HCT116 (cell line): ENCODE data around the gene SYTL3. TPM values are rescaled to one million over a fixed set of nuclear protein-coding genes. Genes with fewer than 3 reads are reported as not detected.

Experiments
- ATAC-seq: fragments of 200-7000 bp; cut with Tn5 transposase; 2 replicates; pipeline ENCODE4 v1.9.1; 2020; ENCODE audit warnings: mild to moderate bottlenecking, moderate library complexity
- BruUV-seq: library from RNA; stranded (reverse); fragments of 400-500 nt; replicated peaks from 2 replicates; lab custom pipeline; 2021; lab: Mats Ljungman, UMichigan
- CTCF ChIA-PET: fragments of 300-600 bp; sonication (Branson Sonifier 250); formaldehyde crosslinking; loops from one replicate; lab custom pipeline; 2021; ENCODE audit warnings: antibody characterized with exemption; lab: Charles Lee
- POLR2A ChIA-PET: fragments of 300-600, 350-600 bp; sonication (Branson Sonifier 250); formaldehyde crosslinking; loops from one replicate; lab custom pipeline; 2021; ENCODE audit warnings: antibody characterized with exemption; lab: Charles Lee
- RAD21 ChIA-PET, 2 experiments: fragments of 300-600 bp; sonication (Branson Sonifier 250); formaldehyde crosslinking; loops; one replicate each; lab custom pipeline; 2023; ENCODE audit warnings: low total read pairs in 2 of 2; ENCODE audit not compliant: uncharacterized antibody in 2 of 2, unreplicated experiment in 2 of 2, low non-redundant PET in 1 of 2; lab: Charles Lee
- DNase-seq: peaks from one replicate; pipeline ENCODE4 v3.0.0-alpha.2; 2010; ENCODE audit warnings: low read depth, low spot score
- H2AFZ ChIP-seq: fragments of 200-600 bp; shearing (Covaris generic), sonication (generic); 2 replicates; pipeline ENCODE4 v1.6.1; 2017; ENCODE audit warnings: low read depth, mixed run types, mixed read lengths, antibody characterized with exemption, low read length; ENCODE audit not compliant: poor library complexity, severe bottlenecking
- H3K27ac ChIP-seq: 2 replicates; pipeline ENCODE4 v1.5.1; 2012; ENCODE audit warnings: low read depth, low read length
- H3K27me3 ChIP-seq: fragments of 200-600 bp; sonication (generic); 2 replicates; pipeline ENCODE4 v1.6.1; 2016; ENCODE audit warnings: mixed run types, low read length, mixed read lengths; ENCODE audit not compliant: insufficient read depth
- H3K36me3 ChIP-seq, 2 experiments: fragments of 200-500 bp in 1 of 2; fragments of 200-600 bp in 1 of 2; sonication (Bioruptor generic) in 1 of 2; sonication (generic) in 1 of 2; 2 replicates each; pipeline versions ENCODE4 v1.5.1 to v1.6.1; 2014 to 2016; ENCODE audit warnings: low read length in 2 of 2, inconsistent platforms in 1 of 2, mixed read lengths in 1 of 2, mixed run types in 1 of 2; ENCODE audit not compliant: insufficient read depth in 2 of 2, control insufficient read depth in 1 of 2
- H3K4me1 ChIP-seq, 2 experiments: fragments of 200-600 bp in 1 of 2; sonication (generic) in 1 of 2; 2 replicates each; pipeline versions ENCODE4 v1.5.1 to v1.6.1; 2012 to 2017; ENCODE audit warnings: low read length in 2 of 2, inconsistent platforms in 1 of 2, mild to moderate bottlenecking in 1 of 2, mixed read lengths in 1 of 2, mixed run types in 1 of 2, moderate library complexity in 1 of 2; ENCODE audit not compliant: insufficient read depth in 2 of 2, control insufficient read depth in 1 of 2
- H3K4me2 ChIP-seq: fragments of 200-600 bp; sonication (generic); 2 replicates; pipeline ENCODE4 v1.6.1; 2017; ENCODE audit warnings: mixed run types, low read length, mixed read lengths
- H3K4me3 ChIP-seq, 2 experiments: fragments of 200-600 bp in 1 of 2; sonication (generic) in 1 of 2; replicated peaks in 1 of 2; 2 replicates each; pipeline ENCODE4 v1.5.1; 2011 to 2016; ENCODE audit warnings: low read length in 2 of 2, control low read depth in 1 of 2, low read depth in 1 of 2, mild to moderate bottlenecking in 1 of 2, mixed read lengths in 1 of 2, mixed run types in 1 of 2
- H3K79me2 ChIP-seq: fragments of 200-600 bp; sonication (generic); 2 replicates; pipeline ENCODE4 v1.6.1; 2017; ENCODE audit warnings: mild to moderate bottlenecking, mixed run types, low read length, moderate library complexity, mixed read lengths; ENCODE audit not compliant: insufficient read depth
- H3K9ac ChIP-seq: fragments of 200-600 bp; sonication (generic); 2 replicates; pipeline ENCODE4 v1.6.1; 2016; ENCODE audit warnings: low read length, mixed read lengths
- H3K9me2 ChIP-seq: fragments of 200-600 bp; sonication (generic), shearing (Covaris generic); 2 replicates; pipeline ENCODE4 v1.6.1; 2017; ENCODE audit warnings: mixed run types, mild to moderate bottlenecking, moderate library complexity; ENCODE audit not compliant: insufficient read depth
- H3K9me3 ChIP-seq, 2 experiments: fragments of 200-500 bp in 1 of 2; fragments of 200-600 bp in 1 of 2; sonication (Bioruptor generic) in 1 of 2; sonication (generic) in 1 of 2; 2 replicates each; pipeline ENCODE4 v1.6.1; 2014 to 2017; ENCODE audit warnings: low read length in 2 of 2, mixed read lengths in 2 of 2, inconsistent platforms in 1 of 2, low read depth in 1 of 2, mild to moderate bottlenecking in 1 of 2, mixed run types in 1 of 2, moderate library complexity in 1 of 2; ENCODE audit not compliant: control insufficient read depth in 1 of 2, insufficient read depth in 1 of 2
- H4K20me1 ChIP-seq: fragments of 200-600 bp; sonication (generic), shearing (Covaris generic); 2 replicates; pipeline ENCODE4 v1.6.1; 2017; ENCODE audit warnings: mixed run types, mild to moderate bottlenecking, moderate library complexity; ENCODE audit not compliant: insufficient read depth
- ATF3 ChIP-seq: IDR thresholded peaks from 2 replicates; pipeline ENCODE4 v1.6.1; 2012
- CBX3 ChIP-seq: IDR thresholded peaks from 2 replicates; pipeline ENCODE4 v1.6.1; 2012; ENCODE audit warnings: low read depth
- CEBPB ChIP-seq: IDR thresholded peaks from 2 replicates; pipeline ENCODE4 v1.6.1; 2012; ENCODE audit warnings: low read depth
- ELF1 ChIP-seq: IDR thresholded peaks from 2 replicates; pipeline ENCODE4 v1.6.1; 2012; ENCODE audit warnings: low read depth, borderline replicate concordance
- EZH2 ChIP-seq: fragments of 200-600 bp; sonication (generic); IDR thresholded peaks from 2 replicates; pipeline ENCODE4 v1.6.1; 2017; ENCODE audit warnings: antibody characterized with exemption, mixed run types
- FOSL1 ChIP-seq: IDR thresholded peaks from 2 replicates; pipeline ENCODE4 v1.6.1; 2012; ENCODE audit warnings: low read depth
- JUND ChIP-seq: IDR thresholded peaks from 2 replicates; pipeline ENCODE4 v1.6.1; 2012
- MAX ChIP-seq: IDR thresholded peaks from 2 replicates; pipeline ENCODE4 v1.6.1; 2012
- POLR2A ChIP-seq: IDR thresholded peaks from 2 replicates; pipeline ENCODE4 v1.7.0; 2011; ENCODE audit warnings: borderline replicate concordance; ENCODE audit not compliant: insufficient read depth, insufficient read length; ENCODE audit errors: extremely low read depth
- POLR2AphosphoS5 ChIP-seq: IDR thresholded peaks from 2 replicates; pipeline ENCODE4 v1.6.1; 2011; ENCODE audit warnings: mild to moderate bottlenecking, low read depth, low read length, moderate library complexity
- RAD21 ChIP-seq: IDR thresholded peaks from 2 replicates; pipeline ENCODE4 v1.6.1; 2012; ENCODE audit warnings: low read depth, mild to moderate bottlenecking
- REST ChIP-seq: IDR thresholded peaks from 2 replicates; pipeline ENCODE4 v1.6.1; 2012; ENCODE audit warnings: low read depth
- SRF ChIP-seq: IDR thresholded peaks from 2 replicates; pipeline ENCODE4 v1.6.1; 2012; ENCODE audit warnings: low read depth
- TCF7L2 ChIP-seq: IDR thresholded peaks from 2 replicates; pipeline ENCODE4 v1.7.0; 2011; ENCODE audit warnings: borderline replicate concordance, inconsistent platforms; ENCODE audit not compliant: insufficient read depth, insufficient read length; ENCODE audit errors: extremely low read depth
- YY1 ChIP-seq: IDR thresholded peaks from 2 replicates; pipeline ENCODE4 v1.6.1; 2011; ENCODE audit warnings: low read length, low read depth, moderate library complexity, mild to moderate bottlenecking; ENCODE audit not compliant: insufficient replicate concordance; ENCODE audit errors: extremely low read depth
- ZBTB33 ChIP-seq: IDR thresholded peaks from 2 replicates; pipeline ENCODE4 v1.6.1; 2011; ENCODE audit warnings: mild to moderate bottlenecking, low read length, moderate library complexity; ENCODE audit not compliant: insufficient replicate concordance; ENCODE audit errors: extremely low read depth
- ZFX ChIP-seq: fragments of 450-650 bp; IDR thresholded peaks from 2 replicates; pipeline ENCODE4 v1.6.1; 2017
- intact Hi-C: fragments of 100-400 bp; cut with micrococcal nuclease; formaldehyde crosslinking; loops from 2 replicates; pipeline ENCODE4 v1.10.0; 2022
- total RNA-seq: library from RNA; stranded (reverse); gene quantifications from one replicate; pipeline ENCODE4 v1.2.1, GENCODE V29; 2021; ENCODE audit not compliant: unreplicated experiment

Gene SYTL3
- total RNA-seq, 1 experiment from 2014 or later, result 55.3 TPM

- intact Hi-C loops, result no loop called here
- Histone ChIP-seq H3K4me2 (0 out of 2 replicates have a peak overlapping the region, but pooled peaks have one; percentile 2), H3K36me3 (peaks cover 0 to 36% of the 10 kb centered on the region in 2 experiments; a peak in 2 of 4 replicates), H3K9ac (peak overlapping the region; percentile 26), H3K9me3 (no peaks in the 10 kb centered on the region), H2AFZ (no peak overlapping the region), H3K4me1 (peaks cover 49 to 90% of the 10 kb centered on the region in 2 experiments), H3K4me3 (no peak overlapping the region), H3K27me3 (no peaks in the 10 kb centered on the region), H4K20me1 (no peaks in the 10 kb centered on the region), H3K27ac (peak overlapping the region; percentile 97), H3K9me2 (no peaks in the 10 kb centered on the region), H3K79me2 (peaks cover 79% of the 10 kb centered on the region)
- ATAC-seq (no peak), DNase-seq (no peak)
- ChIA-PET POLR2A (interaction anchor here (1.0 kb wide), 1 partner anchor 19 kb away, joined by 4 read pairs; no protein-coding TSS in a partner anchor), CTCF (no interaction called here), RAD21 (no interaction called here)
- BruUV-seq, result no TSS peak
- TF ChIP-seq FOSL1 (no peak), MAX (no peak), ZBTB33 (no peak), EZH2 (no peak), CEBPB (no peak), ATF3 (no peak), POLR2AphosphoS5 (no peak), ELF1 (no peak), TCF7L2 (no peak), YY1 (no peak), RAD21 (no peak), CBX3 (no peak), REST (no peak), JUND (no peak), POLR2A (no peak), SRF (no peak), ZFX (no peak)
Measured at GRCh38 chr6:158725704-158726103, 75.8 kb downstream of the SYTL3 start.
